GM20431 (cell line): ENCODE data around the gene OR4N5.
"Not testable (repeated sequence)": the region's sequence is repeated elsewhere in the genome, so short reads cannot be mapped to it uniquely, and the experiment has no call there.

Source experiments
- in situ Hi-C: fragments of 300-500 bp; cut with MseI, MboI; formaldehyde crosslinking; loops from one replicate; pipeline ENCODE4 v1.15.0; 2020; ENCODE audit warnings: low sequenced_read_pairs; ENCODE audit not compliant: unreplicated experiment

Gene OR4N5

GRCh38 chr14:20138520-20138919 is at the start of gene OR4N5:
Gene OR4N5, plus strand, starts transcription at chr14:20138820. Its CDS starts 4,916 bp downstream, at chr14:20143736.
- in situ Hi-C loops: no loop called here

- in situ Hi-C loops: no loop called here
These were observed 46.6 kb upstream of the OR4N5 start for GRCh38 chr14:20092050-20092449.

- in situ Hi-C loops: no loop called here
These were observed 45.2 kb upstream of the OR4N5 start for GRCh38 chr14:20093442-20093841.

GRCh38 chr14:20098926-20099770 is 39.5 kb upstream of the OR4N5 start:
- in situ Hi-C loops: not testable (repeated sequence)

- in situ Hi-C loops: no loop called here
These were observed 28.2 kb upstream of the OR4N5 start, which contains the start of gene OR4K17 for GRCh38 chr14:20110438-20110837. Gene OR4K17, plus strand, starts transcription at chr14:20110739. Its CDS starts 6,761 bp downstream, at chr14:20117500.

GRCh38 chr14:20112321-20112720 is 26.3 kb upstream of the OR4N5 start:
- in situ Hi-C loops: no loop called here

GRCh38 chr14:20116748-20117147 is 21.9 kb upstream of the OR4N5 start:
- in situ Hi-C loops: no loop called here

- in situ Hi-C loops: no loop called here
These were observed 19.8 kb upstream of the OR4N5 start for GRCh38 chr14:20118795-20119194.

- in situ Hi-C loops: no loop called here
These were observed 5.3 kb downstream of the OR4N5 start for GRCh38 chr14:20143911-20144310.

- in situ Hi-C loops: no loop called here
These were observed 6.2 kb downstream of the OR4N5 start for GRCh38 chr14:20144820-20145219.

GRCh38 chr14:20164462-20164861 is 25.8 kb downstream of the OR4N5 start:
- in situ Hi-C loops: no loop called here

GRCh38 chr14:20167091-20167490 is 28.5 kb downstream of the OR4N5 start:
- in situ Hi-C loops: no loop called here

- in situ Hi-C loops: not testable (repeated sequence)
These were observed 31.2 kb downstream of the OR4N5 start for GRCh38 chr14:20169852-20170251.

- in situ Hi-C loops: not testable (repeated sequence)
These were observed 35.6 kb downstream of the OR4N5 start for GRCh38 chr14:20174205-20174604.

- in situ Hi-C loops: no loop called here
These were observed 37.7 kb downstream of the OR4N5 start for GRCh38 chr14:20176330-20176729.

- in situ Hi-C loops: no loop called here
These were observed 38.9 kb downstream of the OR4N5 start for GRCh38 chr14:20177433-20177974.

- in situ Hi-C loops: no loop called here
These were observed 40.6 kb downstream of the OR4N5 start for GRCh38 chr14:20179218-20179617.

GRCh38 chr14:20179880-20180279 is 41.3 kb downstream of the OR4N5 start:
- in situ Hi-C loops: no loop called here

- in situ Hi-C loops: no loop called here
These were observed 41.9 kb downstream of the OR4N5 start for GRCh38 chr14:20180486-20180885.

GRCh38 chr14:20184181-20184580 is 45.6 kb downstream of the OR4N5 start:
- in situ Hi-C loops: no loop called here

GRCh38 chr14:20190596-20190995 is 52.0 kb downstream of the OR4N5 start, which contains the start of gene OR11G2:
Gene OR11G2, plus strand, starts transcription at chr14:20190896. Its CDS starts 6,542 bp downstream, at chr14:20197438.
- in situ Hi-C loops: no loop called here
